HG03378 (cell line): ENCODE measurements around the gene RPGRIP1.
"Not testable (repeated sequence)": the region's sequence is repeated elsewhere in the genome, so short reads cannot be mapped to it uniquely, and the experiment has no call there.

Experiments used
- ATAC-seq: cut with Tn5 transposase; IDR thresholded peaks from one replicate; pipeline ENCODE4 v1.9.1; 2021; ENCODE audit warnings: mild to moderate bottlenecking, moderate library complexity; ENCODE audit not compliant: unreplicated experiment

RPGRIP1 gene

GRCh38 chr14:21279783-21280182 lies at the start of gene RPGRIP1:
Gene RPGRIP1, plus strand, starts transcription at chr14:21280083. Its CDS starts 7,894 bp downstream, at chr14:21287977.
- no peak for ATAC-seq

DNA sequence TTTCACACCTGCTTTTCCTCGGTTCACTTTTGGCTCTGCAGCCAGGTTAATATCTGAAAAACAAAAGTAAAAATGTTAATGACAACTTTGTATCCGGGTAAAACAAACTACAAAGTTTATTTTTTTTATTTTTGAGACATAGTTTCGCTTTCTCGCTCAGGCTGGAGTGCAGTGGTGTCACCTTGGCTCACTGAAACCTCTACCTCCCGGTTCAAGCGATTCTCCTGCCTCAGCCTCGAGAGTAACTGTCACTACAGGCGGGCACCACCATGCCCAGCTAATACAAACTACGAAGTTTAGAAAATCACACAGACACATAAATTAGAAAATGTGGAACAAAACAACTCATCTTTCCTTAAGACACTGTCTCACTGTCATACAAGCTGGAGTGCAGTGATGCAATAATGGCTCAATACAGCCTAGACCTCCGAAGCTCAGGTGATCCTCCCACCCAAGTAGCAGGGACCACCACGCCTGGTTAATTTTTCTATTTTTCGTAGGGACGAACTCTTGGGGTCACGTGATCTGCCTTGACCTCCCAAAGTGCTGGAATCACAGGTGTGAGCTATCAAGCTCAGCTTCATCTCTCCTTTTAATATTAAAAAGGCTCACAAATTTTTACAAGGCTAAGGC lies 48.7 kb upstream of the RPGRIP1 start:
- no peak for ATAC-seq

GRCh38 chr14:21233457-21234076 lies 46.3 kb upstream of the RPGRIP1 start:
- ATAC-seq: no peak

GRCh38 chr14:21234112-21234511 lies 45.8 kb upstream of the RPGRIP1 start:
- ATAC-seq: no peak

DNA sequence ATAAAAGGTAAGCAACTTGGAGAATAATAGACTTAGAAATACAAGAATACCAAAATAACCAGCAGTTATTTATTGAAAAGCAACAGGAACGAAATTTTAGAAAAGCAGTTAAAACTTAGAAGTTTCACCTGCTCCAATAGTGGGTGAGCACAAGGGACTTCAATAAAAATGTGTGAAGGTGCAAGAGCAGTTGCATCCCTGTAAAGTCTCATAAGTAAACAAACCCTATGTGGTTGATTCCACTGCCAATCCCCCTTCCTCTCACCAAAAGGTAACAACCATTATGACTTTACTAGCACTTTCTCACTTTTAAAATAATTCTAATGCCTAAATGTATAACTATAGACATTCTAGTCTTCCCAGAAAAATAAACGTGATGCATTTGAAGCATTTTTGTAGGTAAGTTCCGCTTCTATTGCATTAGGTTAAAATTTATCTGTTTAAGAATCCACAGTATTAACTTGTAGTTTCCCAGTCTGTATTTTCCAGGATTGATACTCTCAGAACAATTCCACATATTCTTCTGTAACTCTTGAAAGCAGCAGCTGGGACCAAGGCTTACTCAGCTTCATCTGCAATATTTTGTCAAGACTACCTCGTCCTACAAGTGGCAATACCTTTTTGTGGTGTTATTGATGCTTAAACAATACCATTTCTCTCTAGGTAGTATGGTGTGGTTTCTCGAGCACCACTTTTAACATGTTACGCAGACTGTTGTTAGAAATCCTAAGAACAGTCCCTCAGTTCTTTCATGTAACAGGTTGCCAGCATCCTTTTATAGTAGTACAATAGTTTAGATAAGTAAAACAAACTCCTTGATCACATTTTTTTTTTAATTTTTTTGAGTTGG lies 42.7 kb upstream of the RPGRIP1 start:
- ATAC-seq: no peak

DNA sequence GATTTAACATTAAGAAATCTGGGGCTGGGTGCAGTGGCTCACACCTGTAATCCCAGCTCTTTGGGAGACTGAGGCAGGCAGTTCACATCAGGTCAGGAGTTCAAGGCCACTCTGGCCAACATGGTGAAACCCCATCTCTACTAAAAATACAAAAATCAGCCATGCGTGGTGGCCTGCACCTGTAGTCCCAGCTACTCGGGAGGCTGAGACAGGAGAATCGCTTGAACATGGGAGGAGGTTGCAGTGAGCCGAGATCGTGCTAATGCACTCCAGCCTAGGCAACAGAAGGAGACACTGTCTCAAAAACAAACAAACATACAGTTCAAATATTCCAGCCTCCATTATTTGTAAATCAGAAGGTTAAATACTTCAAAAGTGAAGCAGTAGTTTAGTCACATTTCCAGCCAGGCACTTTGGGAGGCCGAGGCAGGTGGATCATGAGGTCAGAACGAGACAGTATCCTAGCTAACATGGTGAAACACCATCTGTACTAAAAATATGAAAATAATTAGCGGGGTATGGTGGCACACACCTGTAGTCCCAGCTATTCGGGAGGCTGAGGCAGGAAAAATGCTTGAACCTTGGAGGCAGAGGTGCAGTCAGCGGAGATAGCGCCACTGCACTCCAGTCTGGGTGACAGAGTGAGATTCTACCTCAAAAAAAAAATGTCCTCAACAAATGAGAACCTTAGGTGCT lies 40.9 kb upstream of the RPGRIP1 start:
- ATAC-seq: no peak

DNA sequence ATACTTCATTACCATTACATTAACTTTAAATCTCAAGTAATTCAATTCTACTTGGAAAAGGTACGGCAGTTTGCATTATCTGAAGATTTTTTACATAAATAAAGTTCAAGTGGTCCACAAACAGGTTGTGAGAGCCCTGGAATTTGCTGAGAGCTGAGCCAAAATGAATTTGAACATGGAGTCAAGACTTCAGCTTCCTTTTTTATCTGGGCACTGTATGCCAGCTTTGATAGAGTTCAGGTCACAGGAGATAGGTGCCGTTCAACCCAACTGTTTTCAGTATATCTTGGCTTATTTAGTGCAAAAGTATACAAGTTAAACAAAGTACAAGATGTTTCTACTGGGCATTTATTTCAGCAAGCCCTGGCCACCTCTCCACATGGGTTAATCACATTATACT lies 39.5 kb upstream of the RPGRIP1 start:
- no peak for ATAC-seq

- no peak for ATAC-seq
Observed at GRCh38 chr14:21241218-21241819, 38.6 kb upstream of the RPGRIP1 start.

DNA sequence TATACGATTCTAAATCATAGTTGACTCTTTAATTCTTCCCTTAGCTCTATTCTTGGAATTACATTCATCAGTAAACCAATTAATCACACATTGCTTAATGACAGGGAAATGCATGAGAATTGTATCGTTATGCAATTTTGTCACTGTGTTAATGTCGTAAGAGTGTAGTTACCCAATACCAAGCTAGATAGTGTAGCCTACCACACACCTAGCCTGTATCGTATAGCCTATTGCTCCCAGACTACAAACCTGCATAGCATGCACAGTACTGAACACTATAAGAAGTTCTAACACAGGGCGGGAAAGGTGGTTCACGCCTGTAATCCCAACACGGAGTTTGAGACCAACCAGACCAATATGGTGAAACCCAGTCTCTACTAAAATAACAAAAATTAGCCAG lies 35.3 kb upstream of the RPGRIP1 start:
- no peak for ATAC-seq

DNA sequence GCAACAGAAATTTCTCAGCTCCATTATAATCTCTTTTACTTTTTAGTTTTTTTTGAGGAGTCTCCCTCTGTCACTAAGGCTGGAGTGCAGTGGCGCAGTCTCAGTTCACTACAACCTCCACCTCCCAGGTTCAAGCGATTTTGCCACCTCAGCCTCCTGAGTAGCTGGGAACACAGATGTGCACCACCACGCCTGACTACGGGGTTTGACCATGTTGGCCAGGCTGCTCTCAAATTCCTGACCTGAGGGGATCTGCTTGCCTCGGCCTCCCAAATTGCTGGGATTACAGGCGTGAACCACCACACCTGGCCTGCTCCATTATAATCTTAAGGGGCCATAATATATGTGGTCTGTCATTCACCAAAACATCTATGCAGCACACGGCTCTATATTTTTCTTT lies 34.1 kb upstream of the RPGRIP1 start:
- ATAC-seq: no peak

DNA sequence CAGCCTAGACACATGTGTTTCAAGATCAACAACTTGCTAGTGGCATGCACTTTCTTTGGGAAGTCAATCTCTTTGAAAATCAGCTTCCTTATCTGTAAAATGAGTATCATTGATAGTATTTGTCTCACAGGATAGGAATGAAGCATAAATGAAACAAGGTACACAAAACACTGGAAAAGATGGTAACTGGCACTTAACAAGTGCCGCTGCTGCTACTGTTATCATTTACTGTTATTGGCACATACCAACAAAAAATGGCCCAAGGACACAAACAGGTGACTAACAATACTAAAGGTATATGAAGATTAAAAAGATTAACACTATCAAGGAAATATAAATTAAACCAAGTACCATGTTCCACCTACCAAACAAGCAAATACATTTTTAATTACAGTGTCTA lies 31.5 kb upstream of the RPGRIP1 start:
- no peak for ATAC-seq

- no peak for ATAC-seq
Observed at GRCh38 chr14:21248739-21249411, 31.0 kb upstream of the RPGRIP1 start.

DNA sequence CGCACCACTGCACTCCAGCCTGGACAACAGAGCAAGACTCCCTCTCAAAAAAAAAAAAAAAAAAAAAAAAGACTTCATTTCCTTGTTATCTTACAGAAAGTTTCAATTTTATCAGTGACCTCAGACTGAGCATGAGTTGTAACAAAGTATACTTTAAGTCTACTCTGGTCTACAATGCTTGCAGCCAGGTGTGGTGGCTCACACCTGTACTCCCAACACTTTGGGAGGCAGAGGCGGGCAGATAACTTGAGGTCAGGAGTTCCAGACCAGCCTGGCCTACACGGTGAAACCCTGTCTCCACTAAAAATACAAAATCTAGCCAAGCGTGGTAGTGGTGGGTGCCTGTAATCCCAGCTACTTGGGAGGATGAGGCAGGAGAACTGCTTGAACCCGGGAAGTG lies 28.7 kb upstream of the RPGRIP1 start:
- ATAC-seq: no peak

GRCh38 chr14:21252149-21252548 lies 27.7 kb upstream of the RPGRIP1 start:
- no peak for ATAC-seq

- no peak for ATAC-seq
Observed at GRCh38 chr14:21255385-21256101, 24.3 kb upstream of the RPGRIP1 start.

GRCh38 chr14:21256102-21256447 lies 23.8 kb upstream of the RPGRIP1 start:
- ATAC-seq: not testable (repeated sequence)

DNA sequence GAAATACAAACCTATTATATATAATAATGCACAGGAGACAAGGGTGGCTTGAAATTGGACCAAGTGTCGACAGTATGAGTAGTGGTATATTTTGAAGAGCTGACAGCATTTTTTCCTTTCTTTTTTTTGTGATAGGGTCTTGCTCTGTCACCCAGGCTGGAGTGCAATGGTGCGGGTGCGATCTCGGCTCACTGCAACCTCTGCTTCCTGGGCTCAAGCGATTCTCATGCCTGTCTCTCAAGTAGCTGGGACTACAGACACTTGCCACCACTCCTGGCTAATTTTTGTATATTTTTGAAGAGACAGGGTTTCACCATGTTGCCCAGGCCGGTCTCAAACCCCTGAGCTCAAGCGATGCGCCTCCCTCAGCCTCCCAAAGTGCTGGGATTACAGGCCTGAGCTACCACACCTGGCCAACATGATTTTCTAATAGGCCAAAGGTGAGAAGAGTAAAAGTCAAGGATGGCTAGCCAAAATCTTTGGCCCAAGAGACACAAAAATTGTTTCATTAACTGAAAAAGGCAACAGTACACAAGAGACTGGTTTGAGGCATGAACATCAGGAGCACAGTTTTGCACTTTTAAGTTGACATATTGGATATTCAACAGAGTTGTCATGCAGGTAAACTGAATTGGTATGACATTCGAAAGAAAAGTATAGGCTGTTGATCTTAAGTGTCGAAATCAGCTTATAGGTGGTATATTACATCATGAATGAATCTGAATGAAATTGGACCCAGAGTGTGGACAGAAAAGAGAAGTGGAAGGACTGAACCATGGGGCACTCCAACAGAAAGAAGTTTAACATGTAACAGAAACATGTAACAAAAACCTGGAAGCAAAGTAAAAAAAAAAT lies 23.1 kb upstream of the RPGRIP1 start:
- no peak for ATAC-seq

DNA sequence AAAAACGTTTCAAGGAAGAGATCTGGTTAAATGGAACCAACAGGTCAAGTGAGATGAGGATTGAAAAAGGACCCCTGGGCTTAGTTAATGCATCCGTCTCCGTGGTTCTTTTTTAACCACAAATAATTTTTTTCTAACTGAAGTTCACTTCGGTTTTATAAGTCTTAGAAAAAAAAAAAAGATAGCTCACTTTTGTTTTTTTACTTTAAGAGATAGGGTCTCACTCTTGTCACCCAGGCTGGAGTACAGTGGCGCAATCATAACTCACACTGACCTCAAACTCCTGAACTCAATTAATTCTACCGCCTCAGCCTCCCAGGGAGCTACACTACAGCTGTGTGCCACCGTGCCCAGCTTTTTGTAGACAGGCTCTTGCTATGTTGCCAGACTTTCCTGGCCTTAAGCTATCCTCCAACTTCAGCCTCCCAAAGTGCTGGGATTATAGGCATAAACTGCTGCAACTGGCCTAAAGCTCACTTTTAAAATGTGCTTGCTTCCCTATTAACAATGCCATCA lies 22.4 kb upstream of the RPGRIP1 start:
- no peak for ATAC-seq
